Lower lobe of right lung (tissue), 2 donors: Measurements from ENCODE around the gene HNRNPA1L2. TPM values are rescaled to one million over a fixed set of nuclear protein-coding genes. Genes with fewer than 3 reads are reported as not detected.
"Not testable (repeated sequence)": the region's sequence is repeated elsewhere in the genome, so short reads cannot be mapped to it uniquely, and the experiment has no call there.

Source experiments
- ATAC-seq, 2 donors: fragments of 200-7000 bp; cut with Tn5 transposase; one replicate each; pipeline ENCODE4 v1.9.1; 2020 to 2022; ENCODE audit warnings: mild to moderate bottlenecking in 2 of 2, moderate library complexity in 2 of 2
- DNase-seq: peaks from one replicate; pipeline ENCODE4 v3.0.0-alpha.2; 2020
- H3K27ac ChIP-seq: fragments of 200-600 bp; one replicate; pipeline ENCODE4 v1.8.0; 2022
- H3K27me3 ChIP-seq: fragments of 200-600 bp; one replicate; pipeline ENCODE4 v1.8.0; 2022; ENCODE audit warnings: low read depth
- H3K36me3 ChIP-seq: fragments of 200-600 bp; one replicate; pipeline ENCODE4 v1.8.0; 2022; ENCODE audit warnings: mild to moderate bottlenecking
- H3K4me1 ChIP-seq: fragments of 200-600 bp; one replicate; pipeline ENCODE4 v1.8.0; 2022
- H3K4me3 ChIP-seq: fragments of 200-600 bp; one replicate; pipeline ENCODE4 v1.8.0; 2022; ENCODE audit warnings: mild to moderate bottlenecking
- H3K9me3 ChIP-seq: fragments of 200-600 bp; one replicate; pipeline ENCODE4 v1.8.0; 2022
- intact Hi-C: fragments of 100-400 bp; cut with DNase I; formaldehyde crosslinking; loops from one replicate; pipeline ENCODE4 v1.11.0; 2022
- total RNA-seq: library from RNA; stranded (reverse); fragmentation: NEBNext Ultra II Directional; extraction: Animal tissue kit (Norgen Biotek cat#: 25700); gene quantifications from one replicate; pipeline ENCODE4 v1.2.1, GENCODE V29; 2021
- TF ChIP-seq, protein P1 (sequence below): fragments of 200-600 bp; IDR thresholded peaks from one replicate; pipeline ENCODE4 v1.8.0; 2022; ENCODE audit warnings: antibody characterized with exemption, mild to moderate bottlenecking
- donor health status: DM: no; HTN: yes; CAD: no; lungs with severe emphysema.

Gene HNRNPA1L2
- total RNA-seq, 1 donor from 2014 or later, result 5.7 TPM

DNA sequence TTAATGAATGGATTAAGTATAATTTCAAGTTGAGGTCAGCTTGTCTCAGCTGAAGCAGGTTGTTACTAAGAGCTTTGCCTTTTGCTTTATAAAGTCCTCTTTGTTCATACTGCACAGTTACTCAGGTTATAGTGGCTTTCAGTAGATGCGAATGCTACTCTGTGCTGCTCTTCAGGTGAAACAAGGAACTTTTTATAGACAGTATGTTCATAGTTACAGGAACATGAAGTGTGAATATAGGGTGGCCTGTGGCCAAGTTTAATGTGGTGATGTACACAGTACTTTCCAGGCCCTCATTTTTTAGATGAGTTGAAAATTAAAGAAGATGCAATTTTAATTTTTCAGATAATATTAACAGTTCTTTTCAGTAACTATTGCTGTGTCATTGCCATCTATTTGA is 31.2 kb downstream of the HNRNPA1L2 start:
- no peak for DNase-seq
- Histone ChIP-seq H3K27me3 (no peaks in the 10 kb centered on the region), H3K9me3 (no peaks in the 10 kb centered on the region), H3K36me3 (peaks cover 73% of the 10 kb centered on the region), H3K4me3 (no peak overlapping the region), H3K4me1 (peaks cover 5% of the 10 kb centered on the region), H3K27ac (no peak overlapping the region)
- no peak for ATAC-seq
- intact Hi-C loops, result no loop called here
- TF ChIP-seq, protein P1, sequence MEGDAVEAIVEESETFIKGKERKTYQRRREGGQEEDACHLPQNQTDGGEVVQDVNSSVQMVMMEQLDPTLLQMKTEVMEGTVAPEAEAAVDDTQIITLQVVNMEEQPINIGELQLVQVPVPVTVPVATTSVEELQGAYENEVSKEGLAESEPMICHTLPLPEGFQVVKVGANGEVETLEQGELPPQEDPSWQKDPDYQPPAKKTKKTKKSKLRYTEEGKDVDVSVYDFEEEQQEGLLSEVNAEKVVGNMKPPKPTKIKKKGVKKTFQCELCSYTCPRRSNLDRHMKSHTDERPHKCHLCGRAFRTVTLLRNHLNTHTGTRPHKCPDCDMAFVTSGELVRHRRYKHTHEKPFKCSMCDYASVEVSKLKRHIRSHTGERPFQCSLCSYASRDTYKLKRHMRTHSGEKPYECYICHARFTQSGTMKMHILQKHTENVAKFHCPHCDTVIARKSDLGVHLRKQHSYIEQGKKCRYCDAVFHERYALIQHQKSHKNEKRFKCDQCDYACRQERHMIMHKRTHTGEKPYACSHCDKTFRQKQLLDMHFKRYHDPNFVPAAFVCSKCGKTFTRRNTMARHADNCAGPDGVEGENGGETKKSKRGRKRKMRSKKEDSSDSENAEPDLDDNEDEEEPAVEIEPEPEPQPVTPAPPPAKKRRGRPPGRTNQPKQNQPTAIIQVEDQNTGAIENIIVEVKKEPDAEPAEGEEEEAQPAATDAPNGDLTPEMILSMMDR, result no peak

DNA sequence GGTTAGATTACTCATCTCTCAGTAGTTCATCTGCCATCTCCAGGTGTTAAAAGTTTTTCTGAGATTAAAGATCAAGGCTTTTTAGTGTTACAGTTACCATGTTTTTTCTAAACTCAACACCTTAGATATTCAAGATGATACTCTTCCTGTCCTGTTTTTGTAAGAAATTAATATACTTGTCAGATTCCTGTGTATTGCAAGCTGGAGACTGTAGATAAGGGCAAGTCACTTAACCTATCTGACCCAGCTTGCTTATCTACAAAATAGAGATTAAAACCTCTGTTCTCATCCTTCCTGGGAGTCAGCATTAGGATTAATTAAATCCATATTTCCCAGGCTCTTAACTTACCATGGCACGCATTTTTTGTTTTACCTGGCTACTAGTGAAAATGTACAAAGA is 35.6 kb downstream of the HNRNPA1L2 start:
- Histone ChIP-seq H3K9me3 (no peaks in the 10 kb centered on the region), H3K4me1 (no peaks in the 10 kb centered on the region), H3K36me3 (peaks cover 84% of the 10 kb centered on the region), H3K4me3 (no peak overlapping the region), H3K27ac (no peak overlapping the region), H3K27me3 (no peaks in the 10 kb centered on the region)
- intact Hi-C loops, result no loop called here
- TF ChIP-seq, protein P1, result no peak
- no peak for DNase-seq
- ATAC-seq, result no peak

DNA sequence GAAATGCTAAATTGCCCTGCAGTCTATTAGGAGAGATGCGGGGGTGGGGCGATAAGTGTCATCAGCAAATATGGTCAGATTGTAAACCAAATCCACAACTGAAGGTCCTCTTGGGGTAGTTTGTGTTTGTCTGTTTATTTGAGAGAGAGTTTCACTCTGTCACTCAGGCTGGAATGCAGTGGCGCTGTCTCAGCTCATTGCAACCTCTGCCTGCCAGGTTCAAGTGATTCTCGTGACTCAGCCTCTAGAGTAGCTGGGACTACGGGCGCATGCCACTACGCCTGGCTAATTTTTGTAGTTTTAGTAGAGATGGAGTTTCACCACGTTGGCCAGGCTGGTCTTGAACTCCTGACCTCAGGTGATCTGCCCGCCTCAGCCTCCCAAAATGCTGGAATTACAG is 43.6 kb downstream of the HNRNPA1L2 start:
- H3K27ac ChIP-seq, H3K27me3 ChIP-seq, H3K4me3 ChIP-seq, H3K9me3 ChIP-seq, H3K4me1 ChIP-seq, DNase-seq, intact Hi-C loops, ATAC-seq: not testable (repeated sequence)
- peaks cover 84% of the 10 kb centered on the region for H3K36me3 ChIP-seq

DNA sequence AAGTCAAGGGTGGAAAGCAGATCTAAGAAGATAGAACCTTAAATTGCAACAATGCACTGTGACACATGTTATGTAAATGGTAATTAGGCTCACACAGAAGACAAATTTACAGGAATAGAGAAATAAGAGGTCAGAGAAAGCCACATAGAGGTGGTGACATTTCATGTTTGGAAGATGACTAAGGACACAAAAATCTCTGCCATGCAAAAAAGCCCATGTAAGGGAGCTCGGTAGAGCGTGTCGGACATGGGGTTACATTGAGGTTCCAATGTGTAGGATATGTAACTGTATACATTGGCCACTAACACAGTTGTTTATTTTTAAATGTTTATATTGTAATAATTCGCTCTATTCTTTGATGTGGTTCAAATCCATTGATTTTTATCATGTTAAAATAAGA is 44.1 kb downstream of the HNRNPA1L2 start:
- H3K27ac ChIP-seq, result no peak overlapping the region
- TF ChIP-seq, protein P1, result no peak
- H3K4me3 ChIP-seq, result no peak overlapping the region
- DNase-seq (no peak), ATAC-seq (no peak)
- no peaks in the 10 kb centered on the region for H3K9me3 ChIP-seq
- intact Hi-C loops, result no loop called here
- H3K27me3 ChIP-seq, result no peaks in the 10 kb centered on the region
- no peaks in the 10 kb centered on the region for H3K4me1 ChIP-seq
- H3K36me3 ChIP-seq, result peaks cover 82% of the 10 kb centered on the region

Other genes with a start within 250 kb of the HNRNPA1L2 start
- gene THSD1, start 236.3 kb upstream of the HNRNPA1L2 start, total RNA-seq, result 14.9 TPM
- gene VPS36, start 191.8 kb upstream of the HNRNPA1L2 start, total RNA-seq, result 45.0 TPM
- gene CKAP2, start 187.0 kb upstream of the HNRNPA1L2 start, total RNA-seq, result 10.4 TPM
- gene SUGT1, start 10.4 kb downstream of the HNRNPA1L2 start, total RNA-seq, result 42.3 TPM
- not detected for gene CNMD, start 97.4 kb downstream of the HNRNPA1L2 start, total RNA-seq
- gene PCDH8, start 206.2 kb downstream of the HNRNPA1L2 start, total RNA-seq, result not detected